ENCODE results near the gene TRIP13. TPM values are rescaled to one million over a fixed set of nuclear protein-coding genes. Genes with fewer than 3 reads are reported as not detected.

The TRIP13 gene
- total RNA-seq, 4 donors from 2014 or later = 0.41 to 1.6 (median 0.50) TPM

- Histone ChIP-seq H3K4me1 (no peaks in the 10 kb centered on the region), H3K27me3 (no peaks in the 10 kb centered on the region), H3K27ac (no peak overlapping the region), H3K4me3 (no peak overlapping the region), H3K36me3 (no peaks in the 10 kb centered on the region), H3K9me3 (no peaks in the 10 kb centered on the region)
- intact Hi-C loops (cut with DNase I; ENCODE audit: low total_unique reads) (loop anchor here (10.0 kb wide), 1 partner anchor 465 kb away; the partner anchor contains the start of gene EXOC3), in situ Hi-C loops (cut with MboI; ENCODE audit: low sequenced_read_pairs in 4 of 4) (loop anchor here (5.0 to 10.0 kb wide), 3 partner anchors 243 to 255 kb away; no protein-coding TSS in a partner anchor)
- ATAC-seq = no peak
- no peak for TF ChIP-seq CTCF (IDR thresholded peaks at IDR 0.05 in 4 of 5, conservative IDR thresholded peaks at IDR 0.05 in 1 of 5)
- no peak for TF ChIP-seq POLR2A (IDR thresholded peaks at IDR 0.05)
- DNase-seq = no peak
These were observed 17.5 kb downstream of the TRIP13 start for GRCh38 chr5:909994-910768.

DNA sequence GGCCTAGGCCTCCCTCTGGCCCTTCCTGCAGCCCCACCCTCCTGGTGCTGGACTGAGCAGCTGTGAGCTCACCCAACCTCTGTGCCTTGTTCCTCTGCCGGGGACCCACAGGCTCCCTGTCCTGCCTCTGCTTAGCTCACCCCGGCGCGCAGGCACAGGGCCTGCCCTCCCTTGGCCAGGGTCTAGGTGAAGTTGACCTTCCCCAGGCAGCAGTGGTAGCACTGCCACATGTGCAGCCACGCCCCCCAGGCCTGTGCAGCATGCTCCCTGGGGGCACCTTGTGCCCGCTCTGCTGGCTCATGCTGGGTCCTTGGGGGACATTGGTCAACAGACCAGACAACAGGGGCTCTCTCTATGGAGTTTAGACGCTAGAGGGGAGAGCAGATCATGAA lies 18.1 kb downstream of the TRIP13 start:
- in situ Hi-C loops (cut with MboI; ENCODE audit: low sequenced_read_pairs in 4 of 4) = no loop called here
- TF ChIP-seq POLR2A (IDR thresholded peaks at IDR 0.05) (no peak), CTCF (IDR thresholded peaks at IDR 0.05 in 4 of 5, conservative IDR thresholded peaks at IDR 0.05 in 1 of 5) (no peak)

DNA sequence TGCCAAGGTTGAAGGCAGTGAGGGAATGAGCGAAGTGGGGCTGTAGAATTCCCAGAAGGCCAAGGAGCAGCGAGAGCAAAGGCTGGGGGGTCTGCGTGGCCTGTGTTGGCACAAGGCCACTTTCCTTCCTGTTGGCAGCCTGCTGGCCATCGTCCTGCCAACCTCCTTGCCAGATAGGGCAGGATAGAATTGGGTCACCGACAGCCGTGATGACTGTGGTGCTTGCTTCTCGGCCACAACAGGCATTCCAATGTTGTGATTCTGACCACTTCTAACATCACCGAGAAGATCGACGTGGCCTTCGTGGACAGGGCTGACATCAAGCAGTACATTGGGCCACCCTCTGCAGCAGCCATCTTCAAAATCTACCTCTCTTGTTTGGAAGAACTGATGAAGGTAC lies 18.9 kb downstream of the TRIP13 start:
- Histone ChIP-seq H3K27me3 (no peaks in the 10 kb centered on the region), H3K4me1 (no peaks in the 10 kb centered on the region), H3K27ac (no peak overlapping the region), H3K36me3 (no peaks in the 10 kb centered on the region), H3K9me3 (no peaks in the 10 kb centered on the region), H3K4me3 (no peak overlapping the region)
- ATAC-seq (no peak), DNase-seq (no peak)
- TF ChIP-seq CTCF (IDR thresholded peaks at IDR 0.05 in 4 of 5, conservative IDR thresholded peaks at IDR 0.05 in 1 of 5) (no peak), POLR2A (IDR thresholded peaks at IDR 0.05) (no peak)
- intact Hi-C loops (cut with DNase I; ENCODE audit: low total_unique reads) = no loop called here
- in situ Hi-C loops (cut with MboI; ENCODE audit: low sequenced_read_pairs in 4 of 4) = no loop called here

More for the DNA sequence above, 18.1 kb downstream of the TRIP13 start:
- no peaks in the 10 kb centered on the region for H3K36me3 ChIP-seq
- no peaks in the 10 kb centered on the region for H3K9me3 ChIP-seq
- no peak overlapping the region for H3K27ac ChIP-seq
- intact Hi-C loops (cut with DNase I; ENCODE audit: low total_unique reads) = no loop called here
- DNase-seq (no peak), ATAC-seq (no peak)
- no peak overlapping the region for H3K4me3 ChIP-seq
- H3K4me1 ChIP-seq = no peaks in the 10 kb centered on the region
- no peaks in the 10 kb centered on the region for H3K27me3 ChIP-seq

GRCh38 chr5:912280-913091 lies 19.8 kb downstream of the TRIP13 start:
- no peaks in the 10 kb centered on the region for H3K27me3 ChIP-seq
- no peaks in the 10 kb centered on the region for H3K9me3 ChIP-seq
- H3K4me3 ChIP-seq = no peak overlapping the region
- TF ChIP-seq POLR2A (IDR thresholded peaks at IDR 0.05) = no peak
- TF ChIP-seq CTCF (IDR thresholded peaks at IDR 0.05 in 4 of 5, conservative IDR thresholded peaks at IDR 0.05 in 1 of 5) = no peak
- intact Hi-C loops (cut with DNase I; ENCODE audit: low total_unique reads) (no loop called here), in situ Hi-C loops (cut with MboI; ENCODE audit: low sequenced_read_pairs in 4 of 4) (no loop called here)
- no peak for ATAC-seq
- DNase-seq = no peak
- no peak overlapping the region for H3K27ac ChIP-seq
- no peaks in the 10 kb centered on the region for H3K4me1 ChIP-seq
- H3K36me3 ChIP-seq = no peaks in the 10 kb centered on the region

Measured in gastrocnemius medialis (tissue), 4 donors.